Brain pericyte (primary cell): ENCODE data around the gene TP63.
"Not testable (repeated sequence)": the region's sequence is repeated elsewhere in the genome, so short reads cannot be mapped to it uniquely, and the experiment has no call there.

Source experiments
- DNase-seq: peaks from one replicate; pipeline ENCODE4 v3.0.0-alpha.2; 2012; ENCODE audit warnings: low read depth, low spot score

Gene TP63

DNA sequence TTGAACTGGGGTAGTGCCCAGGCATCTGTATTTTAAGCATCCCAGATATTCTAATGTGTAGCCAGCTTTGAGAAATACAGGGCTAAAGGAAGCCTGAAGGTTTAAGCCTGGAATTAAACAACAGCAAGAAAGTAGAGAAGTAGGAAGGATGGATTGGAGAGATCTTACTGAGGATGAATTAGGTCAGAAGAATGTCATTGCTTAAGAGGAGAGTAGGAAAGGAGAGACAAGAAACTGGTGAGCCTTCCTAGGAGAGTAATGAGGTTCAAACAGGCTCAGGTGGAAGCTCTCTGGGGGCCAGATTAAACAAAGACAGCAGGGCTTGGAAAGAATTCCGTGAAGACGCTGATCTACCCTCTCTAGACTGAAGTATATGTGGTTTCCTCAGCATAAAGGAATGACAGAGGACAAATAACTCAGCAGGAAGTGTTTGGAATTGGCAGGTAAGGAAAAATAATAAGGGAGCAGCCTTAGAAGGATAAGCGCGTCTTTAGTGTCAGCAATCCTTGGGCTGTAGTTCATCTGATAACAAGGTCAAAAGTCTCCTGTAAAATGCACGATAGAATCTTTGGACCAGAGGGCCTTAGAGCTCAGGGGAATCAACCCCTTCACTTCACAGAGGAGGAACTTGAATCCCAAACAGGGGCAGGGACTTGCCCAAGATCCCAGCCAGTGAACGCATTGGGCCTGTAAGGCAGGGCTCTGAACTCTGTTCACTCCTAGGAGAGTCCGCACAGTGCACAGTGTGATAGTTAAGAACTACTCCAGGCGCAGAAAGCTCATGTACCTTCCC is 90.9 kb downstream of the TP63 start:
- no peak for DNase-seq

DNA sequence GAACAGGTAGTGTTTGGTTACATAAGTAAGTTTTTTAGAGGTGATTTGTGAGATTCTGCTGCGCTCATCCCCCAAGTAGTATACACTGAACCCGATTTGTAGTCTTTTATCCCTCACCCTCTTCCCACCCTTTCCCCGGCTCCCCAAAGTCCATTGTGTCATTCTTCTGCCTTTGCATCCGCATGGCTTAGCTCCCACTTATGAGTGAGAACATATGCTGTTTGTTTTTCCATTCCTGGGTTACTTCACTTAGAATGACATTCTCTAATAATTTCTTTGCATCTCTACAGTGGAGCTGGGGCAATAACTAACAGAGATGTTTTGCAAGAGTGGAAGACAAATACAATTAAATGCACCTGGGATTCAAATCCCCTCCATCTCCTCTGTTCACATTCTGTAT is 93.2 kb downstream of the TP63 start:
- no peak for DNase-seq

DNA sequence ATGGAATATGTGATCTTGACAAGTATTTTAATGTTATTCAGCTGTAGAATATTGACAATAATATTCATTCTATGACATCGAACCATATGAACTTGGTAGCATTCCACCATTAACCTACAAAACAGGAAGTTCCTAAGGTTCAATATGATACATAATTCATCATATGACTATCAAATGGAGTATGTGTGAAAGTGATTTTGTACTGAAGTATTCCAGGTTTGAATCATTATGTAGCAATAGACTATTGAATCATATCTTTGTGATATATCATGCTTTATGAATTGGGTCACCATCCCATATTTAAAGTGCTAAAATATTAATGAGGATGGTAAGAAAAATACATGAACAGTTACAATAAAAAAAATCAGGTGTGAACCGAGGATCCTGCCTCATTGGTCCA is 95.1 kb downstream of the TP63 start:
- DNase-seq, result no peak

DNA sequence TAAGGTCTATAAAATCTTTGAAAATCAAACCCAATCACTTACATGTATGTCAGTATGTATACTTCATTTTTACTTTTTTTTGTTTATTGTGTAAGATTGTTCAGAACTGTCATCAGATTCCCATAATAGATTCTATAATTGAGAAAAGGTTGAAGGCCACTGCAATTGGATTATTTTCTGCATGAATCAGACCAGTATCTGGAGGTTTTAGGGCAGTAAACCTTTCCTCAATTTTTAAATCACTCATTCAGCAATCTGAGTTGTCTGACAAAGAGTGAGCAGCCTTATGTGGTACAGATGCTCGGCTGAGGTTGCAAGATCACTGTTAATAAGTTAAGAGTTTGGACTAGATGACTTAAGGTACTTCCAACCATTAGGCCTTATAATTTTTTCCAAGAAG is 96.0 kb downstream of the TP63 start:
- no peak for DNase-seq

DNA sequence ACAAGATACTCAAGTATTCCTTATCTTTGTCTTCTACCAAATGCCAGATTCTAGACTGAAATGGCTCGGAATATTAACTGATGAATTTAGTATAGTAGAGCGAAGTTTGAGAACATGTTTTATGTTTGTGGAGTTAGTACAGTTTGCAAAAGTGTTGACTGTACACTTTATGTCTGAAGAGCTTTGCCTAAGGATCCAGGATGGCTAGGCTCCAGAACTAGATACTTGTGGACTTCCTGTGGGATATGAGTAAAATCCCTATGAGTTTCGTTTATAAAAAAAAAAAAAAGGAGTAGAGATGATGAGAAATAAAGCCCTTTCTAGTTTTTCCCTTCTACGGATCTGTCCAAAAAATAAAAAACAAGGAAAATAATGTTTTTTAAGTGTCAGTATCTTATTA is 96.7 kb downstream of the TP63 start:
- DNase-seq, result no peak

DNA sequence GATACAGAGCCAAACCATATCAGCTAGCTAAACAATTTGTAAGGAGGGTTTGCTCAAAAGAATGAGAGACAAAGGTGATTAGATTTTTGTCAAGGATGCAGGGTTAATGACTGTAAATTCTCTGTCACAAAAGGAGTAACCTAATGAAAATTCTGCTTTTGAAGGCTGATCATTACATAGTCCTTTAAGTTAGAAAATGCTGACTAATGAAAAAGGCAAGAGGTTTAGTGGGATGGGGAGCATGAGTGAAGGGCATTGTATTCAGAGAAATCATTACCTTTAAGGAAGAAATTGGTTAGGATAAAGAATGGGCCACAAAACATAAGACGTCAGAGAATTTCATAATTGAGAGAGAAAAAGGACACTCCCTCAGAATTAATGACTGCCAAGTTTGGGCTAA is 97.7 kb downstream of the TP63 start:
- no peak for DNase-seq

DNA sequence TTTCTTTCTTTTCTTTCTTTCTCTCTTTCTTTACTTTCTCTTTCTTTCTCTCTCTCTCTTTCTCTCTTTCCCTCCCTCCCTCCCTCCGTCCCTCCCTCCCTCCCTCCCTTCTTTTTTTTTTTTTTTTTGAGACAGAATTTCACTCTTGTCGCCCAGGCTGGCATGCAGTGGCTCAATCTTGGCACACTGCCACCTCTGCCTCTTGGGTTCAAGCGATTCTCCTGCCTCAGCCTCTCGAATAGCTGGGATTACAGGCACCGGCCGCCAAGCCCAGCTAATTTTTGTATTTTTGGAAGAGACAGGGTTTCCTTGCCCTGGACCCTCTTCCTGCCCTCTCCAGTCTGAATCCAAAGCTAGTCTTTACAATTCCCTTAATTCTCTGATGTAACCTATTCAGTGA is 102.9 kb downstream of the TP63 start:
- DNase-seq, result no peak

DNA sequence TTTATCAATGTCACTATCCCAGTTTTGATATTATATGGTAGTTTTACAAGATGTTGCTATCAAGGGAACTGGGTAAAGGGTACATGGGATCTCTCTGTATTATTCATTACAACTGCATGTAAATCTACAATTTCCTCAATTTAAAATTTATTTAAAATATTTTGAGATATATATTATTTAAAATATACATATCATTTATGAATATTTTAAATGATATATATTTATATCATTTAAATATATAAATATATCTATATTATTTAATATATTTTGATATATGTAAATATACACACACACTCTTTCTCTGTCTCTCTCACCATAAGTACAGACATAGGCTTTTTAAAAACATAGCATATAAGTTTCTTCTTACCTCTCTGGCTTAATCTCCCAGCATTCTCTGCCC is 104.7 kb downstream of the TP63 start:
- no peak for DNase-seq

DNA sequence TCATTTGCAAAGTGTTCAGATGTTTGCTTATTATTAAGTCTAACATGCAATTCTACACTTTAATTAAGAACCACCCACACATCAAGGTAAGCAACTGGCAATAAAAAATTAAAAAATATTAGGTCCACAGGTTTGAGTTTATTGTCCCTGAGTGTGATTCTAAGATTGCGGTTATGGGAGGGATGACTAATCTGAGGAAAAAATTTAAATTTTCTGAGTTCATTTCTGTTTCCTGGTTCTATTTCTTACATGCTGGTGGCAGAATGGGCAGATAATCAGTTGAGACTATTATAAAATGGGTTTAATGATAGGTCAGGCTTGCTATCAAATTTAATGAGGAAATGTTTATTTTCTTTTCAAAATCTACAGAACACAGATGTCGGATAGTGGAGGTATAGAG is 105.9 kb downstream of the TP63 start:
- no peak for DNase-seq

DNA sequence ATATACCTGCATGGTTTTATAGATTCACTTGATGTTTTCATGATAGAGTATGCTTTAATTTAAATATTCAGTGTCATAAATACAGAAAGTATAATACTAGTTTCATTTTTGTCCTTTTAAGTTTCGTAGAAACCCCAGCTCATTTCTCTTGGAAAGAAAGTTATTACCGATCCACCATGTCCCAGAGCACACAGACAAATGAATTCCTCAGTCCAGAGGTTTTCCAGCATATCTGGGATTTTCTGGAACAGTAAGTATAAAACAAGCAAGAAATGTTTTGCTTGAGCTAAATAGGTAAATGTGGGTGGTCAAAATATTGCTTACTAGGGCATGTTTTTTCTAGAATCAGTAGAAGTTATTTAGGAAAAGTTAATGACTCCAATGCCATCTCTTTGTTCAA is 106.4 kb downstream of the TP63 start:
- no peak for DNase-seq

DNA sequence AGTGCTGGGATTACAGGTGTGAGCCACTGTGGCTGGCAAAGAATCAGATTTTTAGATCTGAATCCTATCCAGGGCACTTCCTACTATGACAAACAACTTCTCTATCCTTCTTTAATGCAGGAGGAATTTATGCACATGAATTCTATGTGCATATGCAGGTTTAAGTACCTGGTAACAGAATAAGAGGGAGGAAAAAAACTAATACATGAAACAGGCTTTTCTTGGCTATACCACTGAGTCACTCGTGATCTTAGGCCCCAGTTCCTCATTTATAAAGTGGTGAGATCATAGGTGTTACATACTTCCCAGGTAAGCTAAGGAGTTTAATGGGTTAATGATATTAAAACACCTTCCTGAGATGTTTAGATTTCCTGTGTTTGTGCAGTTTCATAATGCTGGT is 108.2 kb downstream of the TP63 start:
- DNase-seq, result no peak

DNA sequence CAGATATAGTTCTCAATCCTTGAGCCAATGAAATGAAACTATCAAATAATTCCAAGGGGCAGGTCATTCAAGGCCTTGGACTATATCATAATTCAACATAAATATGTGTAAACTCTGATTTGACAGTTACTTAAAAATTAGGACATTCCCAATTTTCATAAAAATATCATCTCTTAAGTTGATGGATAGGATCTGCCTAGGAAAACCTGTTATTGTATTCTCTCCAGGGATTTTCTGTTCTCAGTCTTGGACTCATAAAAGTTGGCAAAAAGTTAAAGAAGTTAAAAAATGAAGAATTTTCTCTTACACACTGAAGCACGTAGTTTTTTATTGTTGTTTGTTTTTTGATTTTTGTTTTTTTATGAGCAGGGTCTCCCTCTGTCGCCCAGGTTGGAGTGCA is 109.0 kb downstream of the TP63 start:
- no peak for DNase-seq

DNA sequence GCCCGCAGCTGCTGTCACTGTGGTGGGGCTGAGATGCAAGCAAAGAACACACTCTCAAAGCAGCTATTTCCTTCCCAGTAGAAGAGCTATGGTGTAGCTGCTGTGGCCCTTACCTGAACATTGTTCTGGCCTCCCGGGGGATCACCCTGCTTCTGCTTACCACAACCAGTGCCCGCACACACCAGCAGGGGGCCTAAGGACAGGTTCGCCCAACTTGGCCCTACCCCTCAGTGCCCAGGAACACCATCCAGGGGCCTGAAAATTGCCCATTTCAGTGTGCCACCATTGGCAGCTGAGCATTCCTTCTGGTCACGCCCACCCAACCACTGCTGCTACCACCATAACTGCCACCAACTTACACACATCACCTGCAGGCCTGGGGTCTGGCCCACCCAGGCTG is 113.0 kb downstream of the TP63 start:
- no peak for DNase-seq

DNA sequence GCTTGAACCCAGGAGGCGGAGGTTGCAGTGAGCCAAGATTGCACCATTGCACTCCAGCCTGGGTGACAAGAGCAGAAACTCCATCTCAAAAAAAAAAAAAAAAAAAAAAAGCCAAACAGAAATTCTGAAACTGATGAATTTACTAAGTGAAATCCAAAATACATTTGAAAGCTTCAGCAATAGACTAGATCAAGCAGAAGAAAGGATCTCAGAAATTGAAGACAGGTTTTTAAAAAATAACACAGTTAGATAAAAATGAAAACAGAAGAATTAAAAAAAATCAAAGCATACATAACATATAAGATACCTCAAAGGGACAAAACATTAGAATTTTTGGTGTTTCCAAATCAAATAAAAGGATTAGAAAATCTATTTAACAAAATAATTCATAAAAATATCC is 114.4 kb downstream of the TP63 start:
- DNase-seq, result no peak

DNA sequence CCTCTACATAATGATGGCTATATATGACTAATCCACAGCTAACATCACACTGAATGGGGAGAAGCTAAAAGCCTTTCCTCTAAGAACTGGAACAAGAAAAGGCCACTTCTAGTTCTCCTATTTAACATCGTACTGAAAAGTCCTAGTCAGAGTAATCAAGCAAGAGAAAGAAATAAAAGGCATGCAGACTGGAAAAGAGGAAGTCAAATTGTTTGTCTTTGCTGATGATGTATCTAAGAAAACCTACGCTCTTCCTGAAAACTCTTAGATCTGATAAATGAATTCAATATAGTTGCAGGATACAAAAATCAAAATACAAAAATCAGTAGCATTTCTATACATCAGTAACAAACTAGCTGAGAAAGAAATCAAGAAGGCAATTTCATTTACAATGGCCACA is 116.9 kb downstream of the TP63 start:
- DNase-seq, result no peak

DNA sequence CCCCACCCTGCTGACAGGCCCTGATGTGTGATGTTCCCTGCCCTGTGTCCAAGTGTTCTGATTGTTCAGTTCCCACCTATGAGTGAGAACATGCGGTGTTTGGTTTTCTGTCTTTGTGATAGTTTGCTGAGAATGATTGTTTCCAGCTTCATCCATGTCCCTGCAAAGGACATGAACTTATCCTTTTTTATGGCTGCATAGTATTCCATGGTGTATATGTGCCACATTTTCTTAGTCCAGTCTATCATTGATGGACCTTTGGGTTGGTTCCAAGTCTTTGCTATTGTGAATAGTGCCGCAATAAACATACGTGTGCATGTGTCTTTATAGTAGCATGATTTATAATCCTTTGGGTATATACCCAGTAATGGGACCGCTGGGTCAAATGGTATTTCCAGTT is 119.8 kb downstream of the TP63 start:
- DNase-seq, result not testable (repeated sequence)

DNA sequence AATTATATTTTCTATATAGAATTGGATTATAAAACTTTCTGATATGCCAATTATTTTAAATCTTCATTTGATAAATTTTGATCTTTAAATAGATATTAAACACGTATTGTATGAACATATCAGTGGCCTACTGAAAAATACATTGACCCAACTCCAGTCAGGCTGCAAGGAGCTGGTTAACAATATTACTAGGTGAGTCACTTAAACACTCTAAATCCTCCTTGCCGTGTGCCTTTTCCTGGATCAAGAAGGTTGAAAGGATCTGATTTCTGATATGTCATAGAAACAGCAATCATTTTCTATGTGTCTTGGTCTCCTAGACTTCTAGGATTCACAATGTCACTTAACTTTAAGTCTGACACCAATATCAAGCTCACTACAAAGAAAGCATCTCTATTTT is 123.2 kb downstream of the TP63 start:
- DNase-seq, result no peak

DNA sequence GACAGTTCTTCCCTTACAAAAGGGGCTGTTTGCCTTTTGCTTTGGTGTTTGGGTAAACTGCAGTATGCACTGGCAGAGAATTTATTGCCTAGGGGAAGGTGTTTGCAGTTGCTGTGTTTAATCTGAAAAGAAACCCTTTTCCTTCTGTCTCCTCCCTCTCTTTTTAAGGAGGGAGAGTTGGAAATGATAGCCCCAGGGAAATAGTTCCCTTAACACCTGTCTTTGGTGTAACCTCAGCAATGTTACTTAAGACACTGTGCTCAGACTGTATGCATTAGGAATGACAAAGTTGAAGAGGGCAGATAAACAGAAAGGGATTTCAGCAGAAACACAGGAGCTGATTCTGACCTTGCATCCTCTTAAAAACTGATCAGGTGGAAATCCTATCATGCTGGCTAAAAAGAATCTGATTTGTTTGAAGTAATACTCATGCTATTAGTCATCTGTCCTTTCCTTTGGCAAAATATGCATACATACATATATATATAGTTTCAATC is 125.4 kb downstream of the TP63 start:
- DNase-seq, result no peak

DNA sequence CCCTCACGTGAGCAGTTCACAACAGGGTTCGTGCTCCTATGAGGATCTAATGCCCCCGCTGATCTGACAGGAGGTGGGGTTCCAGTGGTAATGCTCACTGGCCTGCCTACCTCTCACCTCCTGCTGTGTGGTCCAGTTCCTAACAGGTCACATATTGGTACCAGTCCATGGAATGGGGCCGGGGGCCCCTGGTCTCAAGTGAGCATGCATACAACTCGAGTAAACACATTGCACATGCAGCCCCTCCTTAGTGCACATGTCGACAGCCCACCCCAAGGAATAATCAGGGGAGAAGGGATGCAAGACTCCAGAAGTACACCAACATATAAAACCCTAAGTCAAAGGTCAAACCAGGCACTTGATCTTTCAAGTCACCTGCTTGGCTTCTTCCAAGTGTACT is 127.0 kb downstream of the TP63 start:
- no peak for DNase-seq

DNA sequence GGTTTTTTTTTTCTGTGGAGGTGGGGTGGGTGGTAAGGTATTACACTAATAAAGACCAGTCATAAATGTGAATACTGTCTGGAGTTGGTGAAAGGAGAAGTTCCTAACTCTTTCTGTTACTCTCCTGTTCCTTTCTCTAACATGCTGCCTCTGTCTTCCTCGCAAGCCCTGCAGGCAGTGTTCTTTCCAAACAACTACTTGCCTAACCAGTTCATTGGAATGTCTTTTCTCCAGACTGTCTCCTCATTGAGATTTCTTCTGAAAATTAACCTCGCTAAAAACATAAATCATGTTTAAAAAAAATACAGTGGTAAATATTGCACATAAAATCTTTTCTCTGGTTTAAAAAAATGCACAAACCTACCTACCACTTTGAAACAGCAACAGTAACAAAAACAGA is 135.2 kb downstream of the TP63 start:
- no peak for DNase-seq

DNA sequence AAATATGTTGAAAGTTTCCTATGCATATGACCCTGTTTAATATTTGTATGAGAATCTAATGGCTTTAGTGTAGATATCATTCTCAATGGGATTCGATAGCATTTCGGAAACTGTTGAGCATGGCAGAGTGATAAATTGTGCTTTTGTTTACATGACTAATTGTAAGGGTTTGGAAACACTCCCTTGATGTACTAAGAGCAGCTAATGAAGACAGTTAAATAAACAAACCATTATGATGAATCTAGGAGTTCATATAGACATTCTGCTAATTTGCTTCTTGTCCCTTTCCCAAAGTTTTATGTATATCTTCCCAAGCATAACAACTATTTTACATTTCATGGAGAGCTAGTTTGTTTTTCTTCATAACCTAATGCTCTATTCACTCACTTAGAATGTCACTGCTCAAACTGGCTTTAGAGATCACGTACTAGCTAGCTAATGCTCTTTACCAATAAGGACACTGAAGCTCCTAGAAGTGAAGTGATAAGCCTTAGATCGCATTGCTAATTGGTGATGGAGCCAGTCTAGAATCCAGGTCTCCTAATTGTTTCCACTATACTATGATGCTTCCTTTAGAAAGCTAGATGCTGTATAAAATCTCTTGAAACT is 140.8 kb downstream of the TP63 start:
- no peak for DNase-seq

DNA sequence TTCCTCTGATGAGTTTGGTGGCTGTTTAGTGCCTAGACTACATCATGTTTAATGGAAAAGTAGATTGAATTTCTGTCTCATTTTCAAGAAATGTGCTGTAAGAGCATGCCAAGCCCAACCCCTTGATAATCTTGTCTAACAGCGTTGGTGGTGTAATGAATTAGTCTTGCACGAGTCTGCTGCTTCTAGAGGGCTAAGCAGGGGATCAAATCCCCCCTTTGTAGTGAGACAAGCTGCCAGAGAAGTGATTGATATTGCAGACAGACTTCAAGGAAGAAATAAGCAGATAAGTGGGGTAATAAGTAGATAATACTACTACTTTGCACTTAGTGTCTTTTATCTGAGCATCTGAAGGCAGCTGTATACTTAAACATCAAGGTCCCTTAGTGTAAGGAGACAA is 141.4 kb downstream of the TP63 start:
- DNase-seq, result no peak

DNA sequence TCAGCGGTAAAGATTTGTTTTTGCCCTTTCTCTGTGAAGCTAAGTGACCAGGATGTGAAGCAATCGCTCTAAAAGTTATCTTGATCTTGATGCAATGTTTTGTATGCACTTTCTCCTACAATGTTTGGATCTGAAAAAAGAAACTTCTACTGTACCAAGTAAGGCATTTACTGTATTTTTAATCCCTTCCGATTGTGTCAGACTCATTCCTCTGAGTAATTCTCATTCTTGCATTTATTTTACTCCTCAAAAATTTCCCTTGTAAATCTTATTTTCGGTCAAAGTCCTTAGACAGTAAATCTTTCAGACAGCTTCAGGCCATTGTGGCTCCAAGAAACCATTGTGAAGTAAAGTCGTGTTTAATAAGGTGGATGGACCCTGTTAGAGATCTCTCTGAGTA is 141.9 kb downstream of the TP63 start:
- no peak for DNase-seq
